ENCODE data around the gene ATP6V0A1. TPM values are rescaled to one million over a fixed set of nuclear protein-coding genes. Genes with fewer than 3 reads are reported as not detected.
"Not testable (repeated sequence)": the region's sequence is repeated elsewhere in the genome, so short reads cannot be mapped to it uniquely, and the experiment has no call there.

ATP6V0A1 gene
- total RNA-seq, 4 donors from 2014 or later, result 91.8 to 313 (median 115) TPM

- 93 to 94% methylated on average over 2 of the region's 2 CpGs for WGBS, 2 donors (ENCODE audit: low coverage in 1 of 2)
- Histone ChIP-seq H3K36me3 (peaks cover 0 to 57% (median 28%) of the 10 kb centered on the region in 4 donors), H3K27me3 (no peaks in the 10 kb centered on the region), H3K4me3 (no peak overlapping the region), H3K27ac (no peak overlapping the region), H3K4me1 (peaks cover 0 to 17% (median 8%) of the 10 kb centered on the region in 4 donors), H3K9me3 (no peaks in the 10 kb centered on the region)
- intact Hi-C loops (cut with DNase I; ENCODE audit: low total_unique reads), result no loop called here
- no peak for TF ChIP-seq CTCF (IDR thresholded peaks at IDR 0.05)
- no peak for TF ChIP-seq POLR2AphosphoS5 (IDR thresholded peaks at IDR 0.05)
- TF ChIP-seq POLR2A (IDR thresholded peaks at IDR 0.05), result no peak
- no peak for TF ChIP-seq EP300 (IDR thresholded peaks at IDR 0.05; ENCODE audit: low read depth)
- DNase-seq, result no peak
- in situ Hi-C loops (cut with MboI; ENCODE audit: low pct_ligation_motif_present in 1 of 4, low pct_unique_long_range_greater_than_20kb in 1 of 4, low sequenced_read_pairs in 3 of 4), result no loop called here
Observed at GRCh38 chr17:42476411-42476810, 17.7 kb downstream of the ATP6V0A1 start.

GRCh38 chr17:42477173-42477572 is 18.5 kb downstream of the ATP6V0A1 start:
- Histone ChIP-seq H3K9me3 (no peaks in the 10 kb centered on the region), H3K4me3 (no peak overlapping the region), H3K27ac (no peak overlapping the region), H3K36me3 (peaks cover 0 to 63% (median 29%) of the 10 kb centered on the region in 4 donors), H3K27me3 (no peaks in the 10 kb centered on the region), H3K4me1 (peaks cover 0 to 17% (median 8%) of the 10 kb centered on the region in 4 donors)
- in situ Hi-C loops (cut with MboI; ENCODE audit: low pct_ligation_motif_present in 1 of 4, low pct_unique_long_range_greater_than_20kb in 1 of 4, low sequenced_read_pairs in 3 of 4) (no loop called here), intact Hi-C loops (cut with DNase I; ENCODE audit: low total_unique reads) (no loop called here)
- no peak for DNase-seq
- TF ChIP-seq POLR2AphosphoS5 (IDR thresholded peaks at IDR 0.05), result no peak
- no peak for TF ChIP-seq POLR2A (IDR thresholded peaks at IDR 0.05)
- TF ChIP-seq EP300 (IDR thresholded peaks at IDR 0.05; ENCODE audit: low read depth), result no peak
- no peak for TF ChIP-seq CTCF (IDR thresholded peaks at IDR 0.05)
- 93 to 100% methylated on average over 3 of the region's 3 CpGs for WGBS, 2 donors (ENCODE audit: low coverage in 1 of 2)

- H3K4me1 ChIP-seq, result peaks cover 0 to 17% (median 8%) of the 10 kb centered on the region in 4 donors
- intact Hi-C loops (cut with DNase I; ENCODE audit: low total_unique reads); H3K4me3 ChIP-seq; H3K27ac ChIP-seq; H3K9me3 ChIP-seq; DNase-seq; H3K27me3 ChIP-seq; in situ Hi-C loops (cut with MboI; ENCODE audit: low pct_ligation_motif_present in 1 of 4, low pct_unique_long_range_greater_than_20kb in 1 of 4, low sequenced_read_pairs in 3 of 4): not testable (repeated sequence)
- peaks cover 0 to 64% (median 30%) of the 10 kb centered on the region in 4 donors for H3K36me3 ChIP-seq
- 100% methylated on average over 1 of the region's 1 CpG; no CpG with 5 or more reads in 1 of the 2 donors for WGBS, 2 donors (ENCODE audit: low coverage in 1 of 2)
Observed at GRCh38 chr17:42477824-42478223, 19.1 kb downstream of the ATP6V0A1 start.

GRCh38 chr17:42484304-42484703 is 25.6 kb downstream of the ATP6V0A1 start:
- 59% methylated on average over 7 of the region's 7 CpGs; no CpG with 5 or more reads in 1 of the 2 donors for WGBS, 2 donors (ENCODE audit: low coverage in 1 of 2)
- Histone ChIP-seq H3K27ac (no peak overlapping the region), H3K9me3 (no peaks in the 10 kb centered on the region), H3K27me3 (no peaks in the 10 kb centered on the region), H3K4me1 (peaks cover 0 to 3% (median 0%) of the 10 kb centered on the region in 4 donors), H3K36me3 (peaks cover 0 to 76% (median 37%) of the 10 kb centered on the region in 4 donors), H3K4me3 (no peak overlapping the region)
- intact Hi-C loops (cut with DNase I; ENCODE audit: low total_unique reads) (no loop called here), in situ Hi-C loops (cut with MboI; ENCODE audit: low pct_ligation_motif_present in 1 of 4, low pct_unique_long_range_greater_than_20kb in 1 of 4, low sequenced_read_pairs in 3 of 4) (no loop called here)
- peak; percentile 41 for DNase-seq
- TF ChIP-seq EP300 (IDR thresholded peaks at IDR 0.05; ENCODE audit: low read depth), result no peak
- TF ChIP-seq POLR2A (IDR thresholded peaks at IDR 0.05), result no peak
- TF ChIP-seq POLR2AphosphoS5 (IDR thresholded peaks at IDR 0.05), result peak in 1 of 3 donors; percentile 7
- TF ChIP-seq CTCF (IDR thresholded peaks at IDR 0.05), result no peak

GRCh38 chr17:42485680-42486079 is 27.0 kb downstream of the ATP6V0A1 start:
- intact Hi-C loops (cut with DNase I; ENCODE audit: low total_unique reads) (no loop called here), in situ Hi-C loops (cut with MboI; ENCODE audit: low pct_ligation_motif_present in 1 of 4, low pct_unique_long_range_greater_than_20kb in 1 of 4, low sequenced_read_pairs in 3 of 4) (no loop called here)
- no peak overlapping the region for H3K4me3 ChIP-seq
- no peak overlapping the region for H3K27ac ChIP-seq
- no peak for TF ChIP-seq CTCF (IDR thresholded peaks at IDR 0.05)
- TF ChIP-seq POLR2AphosphoS5 (IDR thresholded peaks at IDR 0.05), result no peak
- no peak for TF ChIP-seq POLR2A (IDR thresholded peaks at IDR 0.05)
- TF ChIP-seq EP300 (IDR thresholded peaks at IDR 0.05; ENCODE audit: low read depth), result no peak
- peaks cover 0 to 3% (median 0%) of the 10 kb centered on the region in 4 donors for H3K4me1 ChIP-seq
- H3K9me3 ChIP-seq, result no peaks in the 10 kb centered on the region
- no peak for DNase-seq
- no peaks in the 10 kb centered on the region for H3K27me3 ChIP-seq
- peaks cover 0 to 77% (median 37%) of the 10 kb centered on the region in 4 donors for H3K36me3 ChIP-seq
